B cell (primary cell): ENCODE data around the gene URM1. TPM values are rescaled to one million over a fixed set of nuclear protein-coding genes. Genes with fewer than 3 reads are reported as not detected.
"Not testable (repeated sequence)": the region's sequence is repeated elsewhere in the genome, so short reads cannot be mapped to it uniquely, and the experiment has no call there.

ENCODE experiments used
- ATAC-seq: fragments of 200-7000 bp; cut with Tn5 transposase; one replicate; pipeline ENCODE4 v1.10.0; 2021; ENCODE audit warnings: low read depth, mild to moderate bottlenecking, moderate number of reproducible peaks, moderate library complexity
- CTCF ChIA-PET: fragments of 350-600 bp; sonication (Branson Sonifier 250); formaldehyde crosslinking; loops from one replicate; lab custom pipeline; 2021; ENCODE audit warnings: antibody characterized with exemption, inconsistent platforms; lab: Charles Lee
- POLR2A ChIA-PET: fragments of 350-600 bp; sonication (Branson Sonifier 250); formaldehyde crosslinking; loops from one replicate; lab custom pipeline; 2021; ENCODE audit warnings: antibody characterized with exemption; lab: Charles Lee
- DNase-seq: peaks from one replicate; pipeline ENCODE4 v3.0.0; 2013
- H2AFZ ChIP-seq: 2 replicates; pipeline ENCODE4 v1.6.1; 2012; ENCODE audit warnings: mild to moderate bottlenecking, low read depth, low read length; ENCODE audit not compliant: insufficient read depth, poor library complexity, severe bottlenecking
- H3K27ac ChIP-seq, 2 donors: 1 replicate in 1 of 2; 2 replicates in 1 of 2; pipeline ENCODE4 v1.5.1; 2012 to 2013; ENCODE audit warnings: low read length in 2 of 2, mild to moderate bottlenecking in 2 of 2, moderate library complexity in 1 of 2
- H3K27me3 ChIP-seq, 4 experiments: fragments of 200-600 bp in 1 of 4; sonication (generic) in 1 of 4; replicated peaks in 1 of 4; 1 replicate in 2 of 4; 2 replicates in 2 of 4; pipeline versions ENCODE4 v1.6.1 to v1.7.0; 2013 to 2016; ENCODE audit warnings: low read length in 3 of 4, mild to moderate bottlenecking in 2 of 4, mixed read lengths in 1 of 4, moderate library complexity in 1 of 4; ENCODE audit not compliant: insufficient read depth in 4 of 4, control insufficient read depth in 3 of 4; ENCODE audit errors: control extremely low read depth in 1 of 4
- H3K36me3 ChIP-seq, 2 experiments: replicated peaks in 1 of 2; 1 replicate in 1 of 2; 2 replicates in 1 of 2; pipeline versions ENCODE4 v1.6.1 to v1.7.1; 2013; ENCODE audit warnings: low read length in 1 of 2; ENCODE audit not compliant: insufficient read depth in 2 of 2, control insufficient read depth in 1 of 2; ENCODE audit errors: control extremely low read depth in 1 of 2, extremely low read depth in 1 of 2
- H3K4me1 ChIP-seq, 2 donors: fragments of 200-600 bp in 1 of 2; sonication (generic) in 1 of 2; 1 replicate in 1 of 2; 2 replicates in 1 of 2; pipeline versions ENCODE4 v1.5.1 to v1.6.1; 2013 to 2017; ENCODE audit warnings: low read length in 2 of 2; ENCODE audit not compliant: control insufficient read depth in 2 of 2, insufficient read depth in 2 of 2
- H3K4me2 ChIP-seq: replicated peaks from 2 replicates; pipeline ENCODE3; 2012; ENCODE audit warnings: mild to moderate bottlenecking, low read depth, low read length; ENCODE audit not compliant: poor library complexity, severe bottlenecking
- H3K4me3 ChIP-seq, 5 experiments: fragments of 200-600 bp in 1 of 5; sonication (generic) in 1 of 5; 1 replicate in 3 of 5; 2 replicates in 2 of 5; pipeline versions ENCODE4 v1.5.1 to v1.7.0; 2011 to 2016; ENCODE audit warnings: low read length in 4 of 5, mild to moderate bottlenecking in 4 of 5, low read depth in 2 of 5, control low read depth in 1 of 5, moderate library complexity in 1 of 5; ENCODE audit not compliant: insufficient read depth in 1 of 5; ENCODE audit errors: control extremely low read depth in 1 of 5, extremely low read depth in 1 of 5
- H3K79me2 ChIP-seq: fragments of 200-600 bp; sonication (generic); one replicate; pipeline ENCODE4 v1.6.0; 2016; ENCODE audit warnings: low read length; ENCODE audit not compliant: control insufficient read depth, insufficient read depth
- H3K9ac ChIP-seq: fragments of 200-600 bp; sonication (generic); 2 replicates; pipeline ENCODE4 v1.6.1; 2017; ENCODE audit warnings: mild to moderate bottlenecking, low read length, moderate library complexity
- H3K9me3 ChIP-seq, 3 donors: one replicate each; pipeline versions ENCODE4 v1.6.1 to v1.7.1; 2013; ENCODE audit warnings: low read length in 2 of 3; ENCODE audit not compliant: control insufficient read depth in 2 of 3, insufficient read depth in 1 of 3; ENCODE audit errors: control extremely low read depth in 1 of 3
- H4K20me1 ChIP-seq: 2 replicates; pipeline ENCODE4 v1.6.0; 2012; ENCODE audit warnings: mild to moderate bottlenecking, low read length; ENCODE audit not compliant: insufficient read depth, control insufficient read depth, poor library complexity, severe bottlenecking
- H3K27ac Mint-ChIP-seq: one replicate; pipeline ENCODE4 v1.8.0; 2021; ENCODE audit warnings: mixed read lengths
- H3K27me3 Mint-ChIP-seq: one replicate; pipeline ENCODE4 v1.8.0; 2021; ENCODE audit warnings: mixed read lengths
- H3K4me1 Mint-ChIP-seq: one replicate; pipeline ENCODE4 v1.8.0; 2021; ENCODE audit warnings: mixed read lengths
- H3K4me3 Mint-ChIP-seq: one replicate; pipeline ENCODE4 v1.8.0; 2021; ENCODE audit warnings: mixed read lengths
- H3K9me3 Mint-ChIP-seq: one replicate; pipeline ENCODE4 v1.8.0; 2022; ENCODE audit warnings: mixed read lengths; ENCODE audit not compliant: insufficient read depth
- CTCF ChIP-seq: fragments of 200-600 bp; IDR thresholded peaks from one replicate; pipeline ENCODE4 v1.8.0; 2022; ENCODE audit warnings: antibody characterized with exemption, mild to moderate bottlenecking
- EZH2 ChIP-seq: IDR thresholded peaks from 2 replicates; pipeline ENCODE4 v1.6.1; 2012; ENCODE audit warnings: borderline replicate concordance, low read depth, mild to moderate bottlenecking, moderate library complexity, low read length; ENCODE audit not compliant: insufficient read depth, poor library complexity, severe bottlenecking
- WGBS: methylation state at CpG from one replicate; pipeline ENCODE4 v1.1.5; 2013; ENCODE audit warnings: missing lambda C conversion rate; ENCODE audit not compliant: insufficient coverage; 5-methylcytosine and 5-hydroxymethylcytosine counted together
- intact Hi-C: fragments of 100-400 bp; cut with micrococcal nuclease; formaldehyde crosslinking; loops from one replicate; pipeline ENCODE4 v1.10.0; 2022
- polyA plus RNA-seq: library from polyadenylated mRNA; depleted of rRNA; stranded (reverse); fragments of >200 nt; gene quantifications from 2 replicates; pipeline ENCODE4 v1.2.3, GENCODE V29; 2012
- total RNA-seq, 2 donors: library from RNA; stranded (reverse); fragments of 120-200 nt in 1 of 2; gene quantifications; 1 replicate in 1 of 2; 2 replicates in 1 of 2; pipeline versions ENCODE4 v1.2.3 to v1.2.4, GENCODE V29; 2013 to 2022

URM1 gene
- total and polyA plus RNA-seq, 2 donors (not counting 1 experiment from before 2014, with no cell fraction given): 40.3 to 43.8 TPM

GRCh38 chr9:128421482-128421996 lies 50.4 kb downstream of the URM1 start:
- Histone ChIP-seq H3K4me1 (peaks cover 20 to 21% of the 10 kb centered on the region in 2 donors), H2AFZ (peak overlapping the region; percentile 99), H3K9me3 (peaks cover 0 to 8% (median 0%) of the 10 kb centered on the region in 3 donors), H3K27me3 (peaks cover 0 to 27% (median 5%) of the 10 kb centered on the region in 4 experiments), H3K4me2 (peak overlapping the region; percentile 94), H3K27ac (no peak overlapping the region), H3K79me2 (no peaks in the 10 kb centered on the region), H4K20me1 (no peaks in the 10 kb centered on the region), H3K9ac (peak overlapping the region; percentile 90), H3K4me3 (peak overlapping the region in 3 of 5 experiments; percentile 73 to 94 (median 89)), H3K36me3 (no peaks in the 10 kb centered on the region)
- DNase-seq (no peak), ATAC-seq (no peak)
- ChIA-PET CTCF (interaction anchor here (1.0 to 2.0 kb wide), 3 partner anchors 10 to 21 kb away, joined by 4 to 14 read pairs (median 6); no protein-coding TSS in a partner anchor), POLR2A (interaction anchor here (0.7 to 1.4 kb wide), 2 partner anchors 34 to 330 kb away, joined by 5 to 8 read pairs; partner anchors contain the start of gene ODF2)
- Mint-ChIP-seq H3K4me3 (peak overlapping the region; percentile 74), H3K9me3 (no peaks in the 10 kb centered on the region), H3K27me3 (peaks cover 9% of the 10 kb centered on the region), H3K4me1 (peaks cover 7% of the 10 kb centered on the region), H3K27ac (no peak overlapping the region)
- intact Hi-C loops: loop anchor here (1.0 to 2.0 kb wide), 3 partner anchors 51 to 229 kb away; partner anchors contain the start of genes GLE1 and URM1
- WGBS: 8% methylated on average over 5 of the region's 11 CpGs
- TF ChIP-seq EZH2: no peak
- TF ChIP-seq CTCF: no peak

GRCh38 chr9:128422022-128422782 lies 51.0 kb downstream of the URM1 start:
- H3K27me3 Mint-ChIP-seq, ATAC-seq, H3K4me3 ChIP-seq, POLR2A ChIA-PET, H3K4me2 ChIP-seq, H2AFZ ChIP-seq, DNase-seq, H3K9me3 ChIP-seq, H3K9ac ChIP-seq, H3K27ac ChIP-seq, intact Hi-C loops, H3K9me3 Mint-ChIP-seq, H3K27ac Mint-ChIP-seq, H3K36me3 ChIP-seq, H3K79me2 ChIP-seq, H4K20me1 ChIP-seq, H3K4me1 Mint-ChIP-seq: not testable (repeated sequence)
- Histone ChIP-seq H3K27me3 (peaks cover 0 to 25% (median 5%) of the 10 kb centered on the region in 4 experiments), H3K4me1 (peaks cover 20 to 21% of the 10 kb centered on the region in 2 donors)
- H3K4me3 Mint-ChIP-seq: peak overlapping the region; percentile 60
- CTCF ChIA-PET: interaction anchor here (0.7 kb wide), 1 partner anchor 508 kb away, joined by 3 read pairs; no protein-coding TSS in a partner anchor
- 97% methylated on average over 10 of the region's 13 CpGs for WGBS
